ENCODE results near the gene IGLL1. TPM values are rescaled to one million over a fixed set of nuclear protein-coding genes. Genes with fewer than 3 reads are reported as not detected.
"Not testable (repeated sequence)": the region's sequence is repeated elsewhere in the genome, so short reads cannot be mapped to it uniquely, and the experiment has no call there.

Gene IGLL1
- total RNA-seq, 1 experiment from 2014 or later, result not detected

- not testable (repeated sequence) for DNase-seq (ENCODE audit: low spot score)
These were observed 39.3 kb downstream of the IGLL1 start for GRCh38 chr22:23540837-23541236.

DNA sequence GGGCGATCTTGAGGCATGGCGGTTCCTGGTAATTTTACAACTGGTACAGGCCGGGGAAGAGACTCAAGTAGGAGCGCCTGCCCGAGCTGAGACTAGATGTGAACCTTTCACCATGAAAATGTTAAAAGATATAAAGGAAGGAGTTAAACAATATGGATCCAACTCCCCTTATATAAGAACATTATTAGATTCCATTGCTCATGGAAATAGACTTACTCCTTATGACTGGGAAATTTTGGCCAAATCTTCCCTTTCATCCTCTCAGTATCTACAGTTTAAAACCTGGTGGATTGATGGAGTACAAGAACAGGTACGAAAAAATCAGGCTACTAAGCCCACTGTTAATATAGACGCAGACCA lies 40.3 kb downstream of the IGLL1 start:
- DNase-seq (ENCODE audit: low spot score), result not testable (repeated sequence)

DNA sequence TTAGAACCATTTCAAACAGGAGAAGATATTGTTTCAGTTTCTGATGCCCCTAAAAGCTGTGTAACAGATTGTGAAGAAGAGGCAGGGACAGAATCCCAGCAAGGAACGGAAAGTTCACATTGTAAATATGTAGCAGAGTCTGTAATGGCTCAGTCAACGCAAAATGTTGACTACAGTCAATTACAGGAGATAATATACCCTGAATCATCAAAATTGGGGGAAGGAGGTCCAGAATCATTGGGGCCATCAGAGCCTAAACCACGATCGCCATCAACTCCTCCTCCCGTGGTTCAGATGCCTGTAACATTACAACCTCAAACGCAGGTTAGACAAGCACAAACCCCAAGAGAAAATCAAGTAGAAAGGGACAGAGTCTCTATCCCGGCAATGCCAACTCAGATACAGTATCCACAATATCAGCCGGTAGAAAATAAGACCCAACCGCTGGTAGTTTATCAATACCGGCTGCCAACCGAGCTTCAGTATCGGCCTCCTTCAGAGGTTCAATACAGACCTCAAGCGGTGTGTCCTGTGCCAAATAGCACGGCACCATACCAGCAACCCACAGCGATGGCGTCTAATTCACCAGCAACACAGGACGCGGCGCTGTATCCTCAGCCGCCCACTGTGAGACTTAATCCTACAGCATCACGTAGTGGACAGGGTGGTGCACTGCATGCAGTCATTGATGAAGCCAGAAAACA lies 40.8 kb downstream of the IGLL1 start:
- DNase-seq (ENCODE audit: low spot score), result peak; percentile 85

- not testable (repeated sequence) for DNase-seq (ENCODE audit: low spot score)
These were observed 41.4 kb downstream of the IGLL1 start for GRCh38 chr22:23538696-23539030.

- peak; percentile 46 for DNase-seq (ENCODE audit: low spot score)
These were observed 42.0 kb downstream of the IGLL1 start for GRCh38 chr22:23537830-23538695.

- DNase-seq (ENCODE audit: low spot score), result no peak
These were observed 42.7 kb downstream of the IGLL1 start for GRCh38 chr22:23537416-23537815.

- DNase-seq (ENCODE audit: low spot score), result no peak
These were observed 43.2 kb downstream of the IGLL1 start for GRCh38 chr22:23536821-23537345.

DNA sequence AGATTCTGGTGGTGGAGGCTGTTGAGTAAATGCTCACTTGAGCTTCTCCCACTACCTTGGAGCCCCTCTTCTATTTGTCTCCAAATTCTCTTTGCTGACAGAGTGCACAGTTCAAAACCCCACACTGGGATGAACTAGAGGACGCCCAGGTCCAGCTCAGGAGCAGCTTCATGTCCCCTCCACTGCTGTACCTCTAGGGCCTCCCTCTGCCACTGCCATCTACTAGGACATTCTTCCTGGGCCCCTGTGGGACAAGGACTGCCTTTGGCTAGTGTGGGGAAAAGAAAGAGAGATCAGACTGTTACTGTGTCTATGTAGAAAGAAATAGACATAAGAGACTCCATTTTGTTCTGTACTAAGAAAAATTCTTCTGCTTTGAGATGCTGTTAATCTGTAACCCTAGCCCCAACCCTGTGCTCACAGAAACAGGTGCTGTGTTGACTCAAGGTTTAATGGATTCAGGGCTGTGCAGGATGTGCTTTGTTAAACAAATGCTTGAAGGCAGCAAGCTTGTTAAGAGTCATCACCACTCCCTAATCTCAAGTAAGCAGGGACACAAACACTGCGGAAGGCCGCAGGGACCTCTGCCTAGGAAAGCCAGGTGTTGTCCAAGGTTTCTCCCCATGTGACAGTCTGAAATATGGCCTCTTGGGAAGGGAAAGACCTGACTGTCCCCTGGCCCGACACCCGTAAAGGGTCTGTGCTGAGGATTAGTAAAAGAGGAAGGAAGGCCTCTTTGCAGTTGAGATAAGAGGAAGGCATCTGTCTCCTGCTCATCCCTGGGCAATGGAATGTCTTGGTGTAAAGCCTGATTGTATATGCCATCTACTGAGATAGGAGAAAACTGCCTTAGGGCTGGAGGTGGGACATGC lies 44.1 kb downstream of the IGLL1 start:
- DNase-seq (ENCODE audit: low spot score), result peak; percentile 40

DNA sequence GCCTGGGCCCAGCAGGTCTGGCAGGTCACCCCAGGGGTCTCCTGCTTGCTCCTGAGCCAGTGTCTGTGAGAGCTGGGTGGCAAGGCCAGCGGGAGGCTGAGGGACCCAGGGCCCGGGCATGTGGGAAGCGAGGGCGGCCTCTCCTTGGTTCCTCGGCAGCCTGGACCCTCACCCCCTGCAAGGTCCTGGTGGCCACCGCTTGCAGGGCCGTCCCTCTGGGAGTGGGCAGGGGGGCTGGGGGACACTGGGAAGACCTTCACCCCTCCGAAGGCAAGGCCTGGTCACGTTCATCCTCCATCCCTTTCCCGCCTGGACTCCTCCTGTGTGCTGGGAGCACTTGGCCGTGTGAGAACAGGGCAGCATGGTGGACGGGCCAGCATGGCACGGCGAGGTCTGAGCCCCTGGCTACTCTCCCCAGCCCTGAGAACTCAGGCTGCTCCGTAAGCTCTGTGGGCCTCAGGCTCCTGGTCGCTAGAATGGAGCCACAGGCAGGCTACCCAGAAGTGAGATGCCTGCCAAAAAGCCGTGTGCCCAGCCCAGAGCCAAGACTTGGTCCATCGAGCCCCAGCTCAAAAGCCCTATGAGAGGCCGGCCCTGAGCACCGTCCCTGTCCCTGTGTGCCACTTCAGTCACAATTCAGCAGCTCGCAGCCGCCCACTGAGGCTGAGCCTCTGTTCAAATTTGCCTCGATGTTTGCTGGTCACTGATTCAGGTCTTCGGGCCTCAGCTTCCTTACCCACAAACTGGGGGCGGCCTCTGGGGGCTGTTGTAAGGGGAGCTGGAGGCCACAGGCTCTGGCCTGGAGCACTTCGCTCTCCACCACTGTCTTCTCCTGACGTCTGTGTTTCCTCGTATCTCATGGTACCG lies 45.0 kb downstream of the IGLL1 start:
- DNase-seq (ENCODE audit: low spot score), result no peak

DNA sequence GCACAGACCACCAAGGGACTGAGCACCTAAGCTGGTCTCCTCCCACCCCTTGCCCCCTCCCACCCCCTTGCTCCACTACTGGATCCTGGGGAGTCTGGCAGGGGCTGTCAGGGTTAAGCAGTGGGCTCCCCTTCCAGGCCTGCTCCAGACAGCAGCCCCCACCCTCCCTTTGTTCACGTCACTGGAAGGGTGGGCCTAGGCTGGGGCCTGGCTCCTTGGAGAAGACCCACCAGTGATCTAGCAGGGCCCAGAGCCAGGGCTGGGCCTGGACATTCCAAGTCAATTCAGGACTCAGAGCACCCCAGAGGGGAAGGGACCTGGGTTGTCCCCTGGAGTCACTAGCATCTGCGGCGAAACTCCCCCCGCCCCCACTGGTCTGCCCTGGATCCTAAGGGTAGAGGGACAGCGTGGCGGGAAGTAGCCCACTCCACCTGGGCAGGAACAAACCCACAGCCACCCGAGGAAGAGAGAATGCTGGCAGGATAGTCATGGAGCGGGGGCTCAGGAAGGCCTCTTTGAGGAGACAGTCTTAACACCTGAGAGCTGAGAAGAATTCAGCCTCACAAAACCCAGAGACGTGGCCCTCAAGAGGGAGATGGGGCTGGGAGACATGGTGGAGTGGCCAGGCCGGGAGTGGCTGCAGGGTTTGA lies 45.8 kb downstream of the IGLL1 start:
- no peak for DNase-seq (ENCODE audit: low spot score)

DNA sequence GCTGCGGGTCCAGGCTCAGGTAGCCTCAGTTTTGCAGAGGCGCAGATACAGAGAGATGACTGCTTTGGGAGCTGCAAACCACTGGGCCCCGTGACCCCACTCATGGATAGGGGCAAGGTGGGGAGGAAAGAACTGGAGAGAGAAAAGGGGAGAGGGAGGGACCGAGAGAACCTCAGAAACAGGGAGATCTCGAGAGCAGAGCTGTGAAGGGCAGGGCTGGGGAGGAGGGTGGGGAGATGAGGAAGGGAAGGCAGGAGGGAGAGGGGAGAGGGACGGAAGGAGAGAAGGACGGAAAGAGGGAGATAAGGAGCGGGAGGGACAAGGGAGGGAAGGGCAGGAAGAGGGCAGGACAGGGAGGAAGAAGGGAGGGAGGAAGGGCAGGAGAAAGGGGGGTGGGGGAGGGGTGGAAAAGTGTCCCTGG lies 46.3 kb downstream of the IGLL1 start:
- peak; percentile 45 for DNase-seq (ENCODE audit: low spot score)

GRCh38 chr22:23533328-23533762 lies 46.7 kb downstream of the IGLL1 start:
- DNase-seq (ENCODE audit: low spot score), result no peak

- DNase-seq (ENCODE audit: low spot score), result no peak
These were observed 47.4 kb downstream of the IGLL1 start for GRCh38 chr22:23532731-23533130.

GRCh38 chr22:23531966-23532705 lies 48.0 kb downstream of the IGLL1 start:
- no peak for DNase-seq (ENCODE audit: low spot score)

- DNase-seq (ENCODE audit: low spot score), result no peak
These were observed 48.7 kb downstream of the IGLL1 start for GRCh38 chr22:23531283-23531956.

GRCh38 chr22:23530766-23531282 lies 49.3 kb downstream of the IGLL1 start:
- no peak for DNase-seq (ENCODE audit: low spot score)

DNA sequence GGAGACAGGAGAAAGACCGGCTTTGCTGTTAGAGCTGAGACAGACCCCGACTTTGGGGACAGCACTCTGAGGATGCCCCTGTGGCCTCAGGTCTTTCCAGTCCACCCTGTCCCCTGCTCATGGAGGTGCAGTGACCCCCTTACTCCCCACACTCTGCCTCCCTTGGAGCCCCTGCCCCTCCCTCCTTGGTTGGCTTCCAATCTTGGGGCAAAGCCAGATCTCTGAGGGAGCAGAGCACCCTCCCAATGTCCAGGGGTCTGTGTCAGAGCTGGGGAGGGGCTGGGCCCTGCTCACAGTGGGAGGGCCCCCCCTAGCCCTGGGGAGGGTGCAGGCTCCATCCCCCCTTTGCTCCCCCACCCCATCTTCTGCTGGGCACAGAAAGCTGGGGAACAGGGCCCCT lies 50.0 kb downstream of the IGLL1 start:
- DNase-seq (ENCODE audit: low spot score), result no peak
